ENCODE data around the gene DNAH2. TPM values are rescaled to one million over a fixed set of nuclear protein-coding genes. Genes with fewer than 3 reads are reported as not detected.

The DNAH2 gene
- total and polyA plus RNA-seq, 2 of the 13 experiments (the other 11 are each of a cell fraction or from before 2014, with no cell fraction given), result not detected

DNA sequence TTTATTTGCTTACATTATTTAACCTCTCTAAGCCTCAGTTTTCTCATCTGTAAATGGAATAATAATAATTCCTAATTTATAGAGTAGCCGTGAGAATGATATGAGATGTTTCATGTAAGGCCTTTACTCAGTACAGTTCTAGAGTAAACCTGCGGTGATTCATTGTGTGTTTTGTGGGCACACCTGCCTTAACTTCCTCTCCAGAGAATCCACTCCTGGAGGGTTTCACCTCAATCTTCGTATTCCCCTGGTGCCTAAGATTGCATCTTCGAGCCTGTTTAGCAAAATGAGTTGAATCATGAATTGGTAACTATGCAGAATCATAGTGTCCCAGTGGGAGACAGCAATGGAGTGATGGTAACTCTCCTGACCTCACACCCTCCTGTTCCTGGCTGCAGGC, 52.3 kb downstream of the DNAH2 start:
- ChIA-PET POLR2A (no interaction called here), CTCF (ENCODE audit: low intra/inter-chr PET ratio, low total read pairs) (no interaction called here)
- DNase-seq (ENCODE audit: low spot score) (no peak), ATAC-seq (no peak), FAIRE-seq (no peak)
- no peak overlapping the region for H3K4me3 ChIP-seq (replicated peaks in 1 of 3; ENCODE audit: insufficient read depth in 1 of 3, low read depth in 2 of 3, low read length in 3 of 3)
- H3K27me3 ChIP-seq (ENCODE audit: control insufficient read depth in 1 of 2, insufficient read depth in 2 of 2, low read length in 2 of 2), result peaks cover 1 to 38% of the 10 kb centered on the region in 2 experiments; a peak in 4 of 5 replicates
- peaks cover 23% of the 10 kb centered on the region for H3K4me1 ChIP-seq (ENCODE audit: insufficient read depth, low read length)
- in situ Hi-C loops (cut with HindIII; ENCODE audit: extremely low pct_ligation_motif_present, low pct_unique_long_range_greater_than_20kb), result no loop called here
- no peak overlapping the region for H3K9ac ChIP-seq (ENCODE audit: insufficient read depth, low read depth, low read length)
- BruUV-seq (replicated peaks), result no TSS peak
- no peak overlapping the region for H3K4me2 ChIP-seq (ENCODE audit: low read depth, low read length)
- no peak overlapping the region for H3K27ac ChIP-seq (ENCODE audit: extremely low read length, insufficient read depth, low read length)
- H3K36me3 ChIP-seq (replicated peaks in 1 of 2; ENCODE audit: control insufficient read depth in 1 of 2, insufficient read depth in 2 of 2, low read length in 2 of 2), result no peaks in the 10 kb centered on the region
- TF ChIP-seq ZNF121 (CRISPR knock-in tag; IDR thresholded peaks at IDR 0.05) (no peak), ZNF256 (CRISPR knock-in tag; conservative IDR thresholded peaks at IDR 0.05) (no peak), SRSF1 (optimal IDR thresholded peaks at IDR 0.05; ENCODE audit: low read depth, low read length) (no peak), BATF2 (CRISPR knock-in tag; IDR thresholded peaks at IDR 0.05) (no peak), TERF1 (CRISPR knock-in tag; IDR thresholded peaks at IDR 0.05) (no peak), KAT7 (CRISPR knock-in tag; IDR thresholded peaks at IDR 0.05; ENCODE audit: borderline replicate concordance) (no peak), ZNF407 (CRISPR knock-in tag; IDR thresholded peaks at IDR 0.05; ENCODE audit: not compliant biosample characterization) (no peak), NR3C1 (CRISPR knock-in tag; IDR thresholded peaks at IDR 0.05) (no peak), ARNT2 (CRISPR knock-in tag; IDR thresholded peaks at IDR 0.05; ENCODE audit: low read depth) (no peak), MXI1 (IDR thresholded peaks at IDR 0.05; ENCODE audit: borderline replicate concordance, low read depth, low read length) (no peak), ZNF10 (CRISPR knock-in tag; IDR thresholded peaks at IDR 0.05; ENCODE audit: borderline replicate concordance, low read depth) (no peak), FOSL2 (CRISPR knock-in tag; IDR thresholded peaks at IDR 0.05) (no peak), IRX3 (CRISPR knock-in tag; IDR thresholded peaks at IDR 0.05; ENCODE audit: borderline replicate concordance, low read depth) (no peak)
- TF ChIP-seq, protein P1, sequence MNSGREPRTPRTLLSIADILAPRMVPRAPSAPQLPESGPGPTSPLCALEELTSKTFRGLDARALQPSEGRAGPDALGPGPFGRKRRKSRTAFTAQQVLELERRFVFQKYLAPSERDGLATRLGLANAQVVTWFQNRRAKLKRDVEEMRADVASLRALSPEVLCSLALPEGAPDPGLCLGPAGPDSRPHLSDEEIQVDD (CRISPR knock-in tag; IDR thresholded peaks at IDR 0.05; ENCODE audit: borderline replicate concordance), result no peak
- no peaks in the 10 kb centered on the region for H3K9me3 ChIP-seq (ENCODE audit: low read length)
- H4K20me1 ChIP-seq (ENCODE audit: insufficient read depth, low read length), result no peaks in the 10 kb centered on the region
- intact Hi-C loops (cut with micrococcal nuclease; ENCODE audit: unreplicated experiment), result no loop called here
- 32% methylated on average over 4 of the region's 4 CpGs for WGBS (ENCODE audit: low lambda C conversion rate)
- no peaks in the 10 kb centered on the region for H3K79me2 ChIP-seq (ENCODE audit: insufficient read depth, low read length)
- H2AFZ ChIP-seq (ENCODE audit: low read length), result no peak overlapping the region
